ENCODE measurements around the gene ZNF132.
"Not testable (repeated sequence)": the region's sequence is repeated elsewhere in the genome, so short reads cannot be mapped to it uniquely, and the experiment has no call there.

Gene ZNF132

GRCh38 chr19:58474291-58474996 lies 34.5 kb upstream of the ZNF132 start:
- no peaks in the 10 kb centered on the region for H3K9me3 Mint-ChIP-seq
- peak overlapping the region; percentile 88 for H3K4me3 Mint-ChIP-seq
- peaks cover 11% of the 10 kb centered on the region for H3K36me3 Mint-ChIP-seq (ENCODE audit: low read depth)
- no peaks in the 10 kb centered on the region for H3K27me3 Mint-ChIP-seq (ENCODE audit: low read depth)
- peak overlapping the region; percentile 34 for H3K27ac Mint-ChIP-seq
- peaks cover 12% of the 10 kb centered on the region for H3K4me1 Mint-ChIP-seq (ENCODE audit: low read depth)
- no peak for DNase-seq (ENCODE audit: low spot score)

GRCh38 chr19:58473775-58474174 lies 33.8 kb upstream of the ZNF132 start:
- Mint-ChIP-seq H3K9me3 (no peaks in the 10 kb centered on the region), H3K36me3 (ENCODE audit: low read depth) (peaks cover 9% of the 10 kb centered on the region), H3K27ac (no peak overlapping the region), H3K27me3 (ENCODE audit: low read depth) (no peaks in the 10 kb centered on the region), H3K4me3 (peak overlapping the region; percentile 88), H3K4me1 (ENCODE audit: low read depth) (peaks cover 12% of the 10 kb centered on the region)
- DNase-seq (ENCODE audit: low spot score): no peak

GRCh38 chr19:58471736-58472135 lies 31.8 kb upstream of the ZNF132 start:
- Mint-ChIP-seq H3K27ac (no peak overlapping the region), H3K9me3 (no peaks in the 10 kb centered on the region), H3K4me3 (no peak overlapping the region), H3K4me1 (ENCODE audit: low read depth) (peaks cover 20% of the 10 kb centered on the region), H3K36me3 (ENCODE audit: low read depth) (peaks cover 9% of the 10 kb centered on the region), H3K27me3 (ENCODE audit: low read depth) (no peaks in the 10 kb centered on the region)
- DNase-seq (ENCODE audit: low spot score): no peak

- not testable (repeated sequence) for H3K4me3 Mint-ChIP-seq; H3K9me3 Mint-ChIP-seq; DNase-seq (ENCODE audit: low spot score); H3K27me3 Mint-ChIP-seq (ENCODE audit: low read depth); H3K27ac Mint-ChIP-seq; H3K36me3 Mint-ChIP-seq (ENCODE audit: low read depth)
- H3K4me1 Mint-ChIP-seq (ENCODE audit: low read depth): peaks cover 20% of the 10 kb centered on the region
Measured at GRCh38 chr19:58470837-58471543, 31.0 kb upstream of the ZNF132 start.

- H3K4me3 Mint-ChIP-seq: no peak overlapping the region
- H3K27me3 Mint-ChIP-seq (ENCODE audit: low read depth): peaks cover 2% of the 10 kb centered on the region
- H3K36me3 Mint-ChIP-seq (ENCODE audit: low read depth): peaks cover 9% of the 10 kb centered on the region
- no peak overlapping the region for H3K27ac Mint-ChIP-seq
- peaks cover 17% of the 10 kb centered on the region for H3K4me1 Mint-ChIP-seq (ENCODE audit: low read depth)
- H3K9me3 Mint-ChIP-seq: no peaks in the 10 kb centered on the region
- DNase-seq (ENCODE audit: low spot score): no peak
Measured at GRCh38 chr19:58469241-58470013, 29.5 kb upstream of the ZNF132 start.

- no peak for DNase-seq (ENCODE audit: low spot score)
- peaks cover 5% of the 10 kb centered on the region for H3K36me3 Mint-ChIP-seq (ENCODE audit: low read depth)
- H3K4me3 Mint-ChIP-seq: peak overlapping the region; percentile 85
- peak overlapping the region; percentile 22 for H3K27ac Mint-ChIP-seq
- H3K4me1 Mint-ChIP-seq (ENCODE audit: low read depth): peaks cover 12% of the 10 kb centered on the region
- H3K27me3 Mint-ChIP-seq (ENCODE audit: low read depth): peaks cover 2% of the 10 kb centered on the region
- H3K9me3 Mint-ChIP-seq: no peaks in the 10 kb centered on the region
Measured at GRCh38 chr19:58468216-58468839, 28.4 kb upstream of the ZNF132 start.

DNA sequence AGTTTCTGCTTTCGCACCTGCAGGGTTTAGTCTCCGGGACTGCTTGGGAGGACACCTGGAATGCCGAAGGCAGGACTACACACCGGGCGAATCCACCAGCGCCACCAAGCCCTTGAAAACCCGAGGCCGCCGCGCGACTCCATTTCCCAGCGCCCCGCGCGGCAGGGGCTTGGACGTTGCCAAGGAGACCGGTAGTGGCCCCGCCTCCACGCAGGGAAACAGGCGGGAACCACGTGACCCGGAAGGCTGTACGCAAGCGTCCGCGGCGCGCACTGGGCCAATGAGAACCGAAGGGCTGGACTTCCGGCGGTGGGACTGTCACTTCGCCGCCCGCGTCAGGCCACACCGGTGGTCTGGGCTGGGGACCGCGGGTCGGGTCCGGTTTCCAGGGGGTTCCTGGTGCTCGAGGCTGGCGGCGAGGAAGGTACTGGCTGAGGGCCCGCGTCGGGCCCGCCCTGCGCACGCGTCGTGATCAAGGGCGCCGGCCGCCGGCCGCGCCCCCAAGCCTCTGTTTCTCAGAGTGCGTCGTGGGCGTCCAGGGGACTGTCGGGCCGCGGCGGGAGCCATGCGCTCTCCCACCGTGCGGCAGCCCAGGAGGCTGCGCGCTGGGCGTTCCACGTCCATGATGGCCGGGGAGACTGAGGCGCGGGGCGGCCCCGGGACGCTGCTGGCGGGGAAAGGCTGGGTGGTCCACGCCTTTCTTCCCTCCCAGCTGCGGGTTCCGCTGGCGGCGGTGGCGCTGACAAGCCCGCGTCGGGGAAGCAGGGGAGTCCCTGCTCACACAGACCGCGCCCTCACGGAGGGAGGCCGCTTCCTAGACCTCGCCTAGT lies 27.0 kb upstream of the ZNF132 start, which contains the start of gene ZNF324:
Gene ZNF324 (plus strand): TSS at position 321 of the 830 bp plus-strand sequence. CDS start 2,106 bp downstream, outside the sequence.
- H3K4me3 Mint-ChIP-seq: peak within 1 kb of the TSS; percentile 85
- H3K9me3 Mint-ChIP-seq: no peaks in the 10 kb centered on the region
- peaks cover 12% of the 10 kb centered on the region for H3K4me1 Mint-ChIP-seq (ENCODE audit: low read depth)
- peak within 1 kb of the TSS; percentile 81 for H3K27ac Mint-ChIP-seq
- peak; percentile 97 for DNase-seq (ENCODE audit: low spot score)
- peaks cover 1% of the 10 kb centered on the region for H3K36me3 Mint-ChIP-seq (ENCODE audit: low read depth)
- peaks cover 2% of the 10 kb centered on the region for H3K27me3 Mint-ChIP-seq (ENCODE audit: low read depth)

- Mint-ChIP-seq H3K4me1 (ENCODE audit: low read depth) (peaks cover 12% of the 10 kb centered on the region), H3K27ac (no peak overlapping the region), H3K27me3 (ENCODE audit: low read depth) (peaks cover 2% of the 10 kb centered on the region), H3K4me3 (peak overlapping the region; percentile 85), H3K9me3 (no peaks in the 10 kb centered on the region), H3K36me3 (ENCODE audit: low read depth) (peaks cover 1% of the 10 kb centered on the region)
- no peak for DNase-seq (ENCODE audit: low spot score)
Measured at GRCh38 chr19:58466089-58466759, 26.3 kb upstream of the ZNF132 start.

DNA sequence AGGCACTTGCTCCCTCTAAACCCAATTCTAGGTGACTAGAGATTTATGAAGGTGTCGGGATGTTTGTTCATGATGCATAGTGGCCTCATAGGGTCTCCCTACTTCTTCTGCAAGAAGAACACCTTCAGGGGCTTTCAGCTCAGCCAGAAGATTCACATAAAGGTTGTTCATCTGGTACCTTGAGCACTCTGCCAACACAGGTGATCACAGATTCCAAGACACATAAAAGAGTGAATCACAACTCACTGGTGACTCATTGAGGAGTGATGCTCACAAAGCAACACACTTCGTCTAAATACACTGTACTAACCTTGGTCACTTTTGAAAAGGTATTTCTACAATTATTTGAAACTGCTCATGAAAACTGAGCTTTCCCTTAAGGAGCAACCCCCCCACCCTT lies 20.1 kb upstream of the ZNF132 start:
- Mint-ChIP-seq H3K36me3 (ENCODE audit: low read depth) (peaks cover 18% of the 10 kb centered on the region), H3K9me3 (no peaks in the 10 kb centered on the region), H3K4me1 (ENCODE audit: low read depth) (no peaks in the 10 kb centered on the region), H3K4me3 (no peak overlapping the region), H3K27ac (no peak overlapping the region), H3K27me3 (ENCODE audit: low read depth) (no peaks in the 10 kb centered on the region)
- DNase-seq (ENCODE audit: low spot score): no peak

GRCh38 chr19:58456111-58456510 lies 16.2 kb upstream of the ZNF132 start:
- Mint-ChIP-seq H3K36me3 (ENCODE audit: low read depth) (peaks cover 25% of the 10 kb centered on the region), H3K27me3 (ENCODE audit: low read depth) (peaks cover 2% of the 10 kb centered on the region), H3K9me3 (no peaks in the 10 kb centered on the region), H3K4me3 (no peak overlapping the region), H3K27ac (no peak overlapping the region), H3K4me1 (ENCODE audit: low read depth) (peaks cover 9% of the 10 kb centered on the region)
- no peak for DNase-seq (ENCODE audit: low spot score)

- H3K27ac Mint-ChIP-seq: no peak overlapping the region
- no peak for DNase-seq (ENCODE audit: low spot score)
- no peak overlapping the region for H3K4me3 Mint-ChIP-seq
- H3K9me3 Mint-ChIP-seq: no peaks in the 10 kb centered on the region
- H3K36me3 Mint-ChIP-seq (ENCODE audit: low read depth): peaks cover 25% of the 10 kb centered on the region
- H3K27me3 Mint-ChIP-seq (ENCODE audit: low read depth): peaks cover 2% of the 10 kb centered on the region
- H3K4me1 Mint-ChIP-seq (ENCODE audit: low read depth): peaks cover 15% of the 10 kb centered on the region
Measured at GRCh38 chr19:58455306-58455705, 15.4 kb upstream of the ZNF132 start.

- no peak for DNase-seq (ENCODE audit: low spot score)
- H3K4me1 Mint-ChIP-seq (ENCODE audit: low read depth): peaks cover 15% of the 10 kb centered on the region
- peaks cover 2% of the 10 kb centered on the region for H3K27me3 Mint-ChIP-seq (ENCODE audit: low read depth)
- peaks cover 5% of the 10 kb centered on the region for H3K9me3 Mint-ChIP-seq
- peaks cover 22% of the 10 kb centered on the region for H3K36me3 Mint-ChIP-seq (ENCODE audit: low read depth)
- H3K4me3 Mint-ChIP-seq: no peak overlapping the region
- no peak overlapping the region for H3K27ac Mint-ChIP-seq
Measured at GRCh38 chr19:58453743-58454142, 13.8 kb upstream of the ZNF132 start.

Data from T-helper 2 cell treated with Interferon-gamma antibody and Interleukin-4, amounts not matched to agents 5 μg/mL and 100 μg/mL, for 36 hours (primary cell).